GM12801 (cell line): Measurements from ENCODE around the gene B3GNT7.

ENCODE experiments used
- TF ChIP-seq, protein P1 (sequence below): IDR thresholded peaks from one replicate; pipeline ENCODE4 v1.5.1; 2011; ENCODE audit warnings: control low read depth; ENCODE audit not compliant: insufficient read length; ENCODE audit errors: extremely low read depth

B3GNT7 gene

DNA sequence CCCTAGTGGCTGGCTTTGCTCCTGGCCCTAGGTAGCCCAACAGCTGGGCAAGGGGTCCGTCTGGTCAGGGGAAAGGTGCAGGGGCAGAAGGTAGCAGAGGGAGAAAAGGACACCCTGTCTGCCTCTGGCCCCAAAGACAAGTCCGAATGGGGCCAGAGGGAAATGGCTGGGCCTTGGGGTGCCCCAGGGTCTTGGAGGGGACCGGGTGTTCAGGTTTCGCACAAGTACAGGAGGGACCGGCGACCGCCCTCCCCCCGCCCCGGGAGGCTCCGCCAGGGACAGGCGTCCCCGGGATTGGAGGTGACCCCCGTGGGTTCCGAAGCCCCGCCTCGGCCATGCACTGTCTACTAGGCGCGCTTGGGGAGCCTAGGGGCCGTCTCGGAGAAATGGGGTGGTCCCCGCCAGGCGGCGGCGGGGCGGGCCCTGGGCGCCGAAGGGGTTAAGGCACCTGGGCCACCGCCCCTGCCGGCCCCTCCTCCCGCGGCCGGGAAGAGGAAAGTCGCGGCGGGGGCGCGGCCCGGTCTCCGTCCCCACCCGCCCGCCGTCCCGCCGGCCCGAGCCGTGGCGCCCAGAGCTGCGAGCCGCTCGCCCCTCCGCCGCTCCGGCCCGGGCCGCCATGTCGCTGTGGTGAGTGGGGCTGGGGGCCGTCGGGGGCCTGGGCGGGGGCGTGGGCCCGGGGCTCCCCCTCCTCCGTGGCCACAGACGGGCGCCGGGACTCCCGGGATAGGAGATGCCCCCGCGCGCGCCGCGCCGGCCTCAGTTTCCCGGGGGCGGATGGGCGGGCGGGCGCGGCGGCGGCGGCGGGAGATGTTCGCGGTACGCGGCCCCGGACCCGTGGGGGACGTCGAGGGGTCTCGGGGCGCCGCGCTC, at the start of gene B3GNT7:
B3GNT7 (plus strand) TSS at position 523 of the 870 bp plus-strand sequence; CDS start at position 617, 94 bp downstream.
- TF ChIP-seq, protein P1, sequence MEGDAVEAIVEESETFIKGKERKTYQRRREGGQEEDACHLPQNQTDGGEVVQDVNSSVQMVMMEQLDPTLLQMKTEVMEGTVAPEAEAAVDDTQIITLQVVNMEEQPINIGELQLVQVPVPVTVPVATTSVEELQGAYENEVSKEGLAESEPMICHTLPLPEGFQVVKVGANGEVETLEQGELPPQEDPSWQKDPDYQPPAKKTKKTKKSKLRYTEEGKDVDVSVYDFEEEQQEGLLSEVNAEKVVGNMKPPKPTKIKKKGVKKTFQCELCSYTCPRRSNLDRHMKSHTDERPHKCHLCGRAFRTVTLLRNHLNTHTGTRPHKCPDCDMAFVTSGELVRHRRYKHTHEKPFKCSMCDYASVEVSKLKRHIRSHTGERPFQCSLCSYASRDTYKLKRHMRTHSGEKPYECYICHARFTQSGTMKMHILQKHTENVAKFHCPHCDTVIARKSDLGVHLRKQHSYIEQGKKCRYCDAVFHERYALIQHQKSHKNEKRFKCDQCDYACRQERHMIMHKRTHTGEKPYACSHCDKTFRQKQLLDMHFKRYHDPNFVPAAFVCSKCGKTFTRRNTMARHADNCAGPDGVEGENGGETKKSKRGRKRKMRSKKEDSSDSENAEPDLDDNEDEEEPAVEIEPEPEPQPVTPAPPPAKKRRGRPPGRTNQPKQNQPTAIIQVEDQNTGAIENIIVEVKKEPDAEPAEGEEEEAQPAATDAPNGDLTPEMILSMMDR = no peak

GRCh38 chr2:231347081-231347480, 48.4 kb upstream of the B3GNT7 start:
- TF ChIP-seq, protein P1 = no peak

DNA sequence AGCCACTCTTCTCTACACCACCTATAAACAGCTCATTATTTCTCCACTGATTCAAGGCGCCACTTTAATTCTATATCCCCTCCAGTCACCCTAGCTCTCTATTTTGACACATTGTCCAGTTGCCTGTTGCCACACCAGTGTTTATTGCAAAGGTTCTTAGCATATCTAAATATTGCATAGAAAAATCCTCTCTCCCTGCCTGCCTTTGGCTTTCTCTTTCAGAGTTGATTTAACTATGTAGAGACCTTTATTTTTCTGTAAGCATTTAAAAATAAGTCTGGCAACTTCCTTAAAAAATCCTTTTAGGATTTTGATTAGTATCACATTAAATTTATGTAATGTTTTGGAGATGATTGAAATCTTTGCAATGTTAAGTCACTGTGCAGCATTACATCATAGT, 47.9 kb upstream of the B3GNT7 start:
- TF ChIP-seq, protein P1 = no peak

- TF ChIP-seq, protein P1 = no peak
Observed at GRCh38 chr2:231348173-231348572, 47.3 kb upstream of the B3GNT7 start.

DNA sequence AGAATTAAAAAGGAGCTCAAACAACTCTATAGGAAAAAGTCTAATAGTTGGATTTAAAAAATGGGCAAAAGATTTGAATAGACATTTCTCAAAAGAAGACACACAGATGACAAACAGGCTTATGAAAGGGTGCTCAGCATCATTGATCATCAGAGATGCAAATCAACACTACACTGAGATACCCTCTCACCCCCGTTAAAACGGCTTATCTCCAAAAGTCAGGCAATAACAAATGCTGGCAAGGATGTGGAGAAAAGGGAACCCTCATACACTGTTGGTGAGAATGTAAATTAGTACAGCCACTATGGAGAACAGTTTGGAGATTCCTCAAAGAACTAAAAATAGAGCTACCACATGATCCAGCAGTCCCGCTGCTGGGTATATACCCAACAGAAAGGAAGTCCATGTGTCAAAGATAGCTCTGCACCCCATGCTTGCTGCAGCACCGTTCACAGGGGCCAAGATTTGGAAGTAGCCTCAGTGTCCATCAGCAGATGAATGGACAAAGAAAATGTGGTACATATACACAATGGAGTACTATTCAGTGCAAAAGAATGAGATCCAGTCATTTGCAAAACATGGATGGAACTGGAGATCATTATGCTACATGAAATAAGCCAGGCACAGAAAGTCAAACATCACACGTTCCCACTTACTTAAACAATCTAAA, 46.7 kb upstream of the B3GNT7 start:
- TF ChIP-seq, protein P1 = no peak

DNA sequence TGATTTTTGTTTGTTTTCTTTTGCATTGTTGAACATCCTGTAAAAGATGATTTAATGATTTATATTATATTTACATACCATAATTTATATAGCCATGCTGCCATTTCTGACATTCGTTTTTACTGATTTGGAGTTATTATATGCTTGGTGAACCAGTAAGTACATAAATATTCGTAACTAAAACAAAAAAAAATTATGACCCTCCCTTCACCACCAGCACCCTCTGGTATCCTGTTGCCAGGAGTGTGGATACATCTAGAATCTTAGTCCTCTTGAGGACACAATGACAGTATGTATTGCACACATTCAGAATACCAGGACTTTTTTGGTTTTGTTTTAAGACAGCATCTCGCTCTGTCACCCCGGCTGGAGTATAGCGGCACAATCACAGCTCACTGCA, 43.9 kb upstream of the B3GNT7 start:
- TF ChIP-seq, protein P1 = no peak

DNA sequence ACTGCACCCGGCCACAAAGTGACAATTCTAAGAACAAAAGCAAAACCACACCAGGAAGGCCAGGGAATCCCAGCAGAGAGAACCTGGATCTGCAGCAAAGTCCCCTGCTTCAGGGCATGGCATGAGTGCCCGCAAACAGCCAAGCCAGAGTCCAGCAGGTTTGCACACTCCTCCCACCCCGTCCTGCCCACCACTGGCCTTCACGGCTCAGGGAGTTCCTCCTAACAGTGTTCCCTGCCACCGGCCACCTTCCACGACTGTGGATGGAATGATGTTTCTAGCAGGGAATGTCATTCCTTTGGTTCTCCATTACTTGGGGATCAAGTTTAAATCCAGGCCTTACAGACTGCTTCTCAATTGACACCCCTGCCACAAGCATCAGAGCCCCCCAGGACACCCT, 42.0 kb upstream of the B3GNT7 start:
- TF ChIP-seq, protein P1 = no peak
